HepG2 (cell line): Measurements from ENCODE around the gene KCND3. TPM values are rescaled to one million over a fixed set of nuclear protein-coding genes. Genes with fewer than 3 reads are reported as not detected.

Source experiments
- ATAC-seq: fragments of 200-7000 bp; cut with Tn5 transposase; 3 replicates; pipeline ENCODE4 v1.9.1; 2020; ENCODE audit warnings: mild to moderate bottlenecking, moderate library complexity
- BruUV-seq: library from RNA; stranded (reverse); fragments of 400-500 nt; replicated peaks from 2 replicates; lab custom pipeline; 2021; lab: Mats Ljungman, UMichigan
- CTCF ChIA-PET: fragments of 300-600 bp; formaldehyde crosslinking; extraction: SDS; loops from one replicate; lab custom pipeline; 2021; ENCODE audit warnings: low total read pairs, inconsistent platforms, low intra/inter-chr PET ratio; lab: Yijun Ruan, JAX
- POLR2A ChIA-PET: fragments of 350-600 bp; sonication (Branson Sonifier 250); formaldehyde crosslinking; loops from one replicate; lab custom pipeline; 2020; ENCODE audit warnings: antibody characterized with exemption, inconsistent platforms; lab: Yijun Ruan, JAX
- DNase-seq: peaks from one replicate; pipeline ENCODE4 v3.0.0-alpha.2; 2015; ENCODE audit warnings: low spot score
- FAIRE-seq: peaks from 3 replicates; lab custom pipeline; 2011; peaks lifted over from hg19 to GRCh38; lab: Jason Lieb, UNC
- H2AFZ ChIP-seq: one replicate; pipeline ENCODE4 v1.6.1; 2011; ENCODE audit warnings: low read length, inconsistent platforms
- H3K27ac ChIP-seq: fragments of 300-600 bp; 3 replicates; pipeline ENCODE4 v1.8.0; 2011; ENCODE audit warnings: mixed run types, mild to moderate bottlenecking, mixed read lengths, low read length, inconsistent platforms; ENCODE audit not compliant: insufficient read depth; ENCODE audit errors: extremely low read length
- H3K27me3 ChIP-seq, 2 experiments: fragments of 200-600 bp in 1 of 2; 2 replicates in 1 of 2; 3 replicates in 1 of 2; pipeline versions ENCODE4 v1.6.0 to v1.8.0; 2011; ENCODE audit warnings: low read length in 2 of 2, mild to moderate bottlenecking in 2 of 2, moderate library complexity in 2 of 2, inconsistent platforms in 1 of 2; ENCODE audit not compliant: insufficient read depth in 2 of 2, control insufficient read depth in 1 of 2
- H3K36me3 ChIP-seq, 2 experiments: fragments of 200-600 bp in 1 of 2; replicated peaks in 1 of 2; 2 replicates in 1 of 2; 3 replicates in 1 of 2; pipeline versions ENCODE4 v1.5.1 to v1.8.0; 2011; ENCODE audit warnings: low read length in 2 of 2, inconsistent platforms in 1 of 2; ENCODE audit not compliant: insufficient read depth in 2 of 2, control insufficient read depth in 1 of 2
- H3K4me1 ChIP-seq: 2 replicates; pipeline ENCODE4 v1.5.1; 2012; ENCODE audit warnings: low read length, inconsistent platforms; ENCODE audit not compliant: insufficient read depth
- H3K4me2 ChIP-seq: 2 replicates; pipeline ENCODE4 v1.6.0; 2011; ENCODE audit warnings: low read depth, low read length, inconsistent platforms
- H3K4me3 ChIP-seq, 3 experiments: fragments of 200-600 bp in 1 of 3; sonication (generic), shearing (Covaris generic) in 1 of 3; replicated peaks in 1 of 3; 2 replicates each; pipeline ENCODE4 v1.5.1; 2011 to 2016; ENCODE audit warnings: low read length in 3 of 3, inconsistent platforms in 2 of 3, low read depth in 2 of 3, mild to moderate bottlenecking in 2 of 3, control low read depth in 1 of 3, mixed read lengths in 1 of 3; ENCODE audit not compliant: insufficient read depth in 1 of 3
- H3K79me2 ChIP-seq: one replicate; pipeline ENCODE4 v1.6.1; 2011; ENCODE audit warnings: low read length, inconsistent platforms; ENCODE audit not compliant: insufficient read depth
- H3K9ac ChIP-seq: 2 replicates; pipeline ENCODE4 v1.6.0; 2011; ENCODE audit warnings: mild to moderate bottlenecking, low read depth, low read length, inconsistent platforms; ENCODE audit not compliant: insufficient read depth
- H3K9me3 ChIP-seq: 2 replicates; pipeline ENCODE4 v1.5.1; 2012; ENCODE audit warnings: mild to moderate bottlenecking, low read length
- H4K20me1 ChIP-seq: 2 replicates; pipeline ENCODE4 v1.6.0; 2011; ENCODE audit warnings: inconsistent platforms, mild to moderate bottlenecking, low read length, moderate library complexity; ENCODE audit not compliant: insufficient read depth
- ATF1 ChIP-seq: IDR thresholded peaks from 2 replicates; pipeline ENCODE4 v1.6.1; 2016; ENCODE audit warnings: mild to moderate bottlenecking, control low read depth
- ZNF253 ChIP-seq: sonication (generic); formaldehyde crosslinking; IDR thresholded peaks from 2 replicates; pipeline ENCODE4 v1.8.0; 2022; ENCODE audit warnings: mild to moderate bottlenecking, missing genetic modification reagents, borderline replicate concordance
- ZNF496 ChIP-seq: sonication (generic); formaldehyde crosslinking; IDR thresholded peaks from 2 replicates; pipeline ENCODE4 v1.8.1; 2023; ENCODE audit warnings: mild to moderate bottlenecking, moderate library complexity, missing genetic modification reagents; ENCODE audit not compliant: insufficient replicate concordance
- WGBS: methylation state at CpG from one replicate; pipeline ENCODE4 v1.1.6; 2017; ENCODE audit warnings: low lambda C conversion rate; 5-methylcytosine and 5-hydroxymethylcytosine counted together
- in situ Hi-C: cut with HindIII; loops from 2 replicates; pipeline ENCODE4 v1.10.0; 2017; ENCODE audit warnings: low pct_unique_long_range_greater_than_20kb; ENCODE audit not compliant: extremely low pct_ligation_motif_present
- intact Hi-C: fragments of 100-400 bp; cut with micrococcal nuclease; formaldehyde crosslinking; loops from one replicate; pipeline ENCODE4 v1.10.0; 2022; ENCODE audit not compliant: unreplicated experiment
- polyA plus RNA-seq, 8 experiments: library from polyadenylated mRNA; depleted of rRNA in 3 of 8; stranded (reverse) in 7 of 8; unstranded in 1 of 8; fragments of >200 nt; fragmentation: Illumina TruSeq in 4 of 8; extraction: Trizol in 4 of 8; gene quantifications; 2 replicates each; pipeline versions ENCODE4 v1.2.1 to v1.2.3, GENCODE V29; 2011 to 2016; ENCODE audit warnings: low read depth in 4 of 8, missing spikeins in 1 of 8, mixed read lengths in 1 of 8; ENCODE audit not compliant: insufficient read depth in 1 of 8
- total RNA-seq, 5 experiments: library from RNA; depleted of rRNA; stranded (reverse); fragments of >200 nt; fragmentation: Illumina TruSeq; extraction: Trizol; gene quantifications; 2 replicates each; pipeline ENCODE4 v1.2.3, GENCODE V29; 2016; ENCODE audit warnings: low read depth in 1 of 5
- TF ChIP-seq, protein P1 (sequence below): sonication (generic); formaldehyde crosslinking; IDR thresholded peaks from 2 replicates; pipeline ENCODE4 v1.9.0; 2021; ENCODE audit warnings: missing genetic modification reagents, borderline replicate concordance

Gene KCND3
- total and polyA plus RNA-seq, 2 of the 13 experiments (the other 11 are each of a cell fraction or from before 2014, with no cell fraction given), result 0.04 TPM; not detected in 1

DNA sequence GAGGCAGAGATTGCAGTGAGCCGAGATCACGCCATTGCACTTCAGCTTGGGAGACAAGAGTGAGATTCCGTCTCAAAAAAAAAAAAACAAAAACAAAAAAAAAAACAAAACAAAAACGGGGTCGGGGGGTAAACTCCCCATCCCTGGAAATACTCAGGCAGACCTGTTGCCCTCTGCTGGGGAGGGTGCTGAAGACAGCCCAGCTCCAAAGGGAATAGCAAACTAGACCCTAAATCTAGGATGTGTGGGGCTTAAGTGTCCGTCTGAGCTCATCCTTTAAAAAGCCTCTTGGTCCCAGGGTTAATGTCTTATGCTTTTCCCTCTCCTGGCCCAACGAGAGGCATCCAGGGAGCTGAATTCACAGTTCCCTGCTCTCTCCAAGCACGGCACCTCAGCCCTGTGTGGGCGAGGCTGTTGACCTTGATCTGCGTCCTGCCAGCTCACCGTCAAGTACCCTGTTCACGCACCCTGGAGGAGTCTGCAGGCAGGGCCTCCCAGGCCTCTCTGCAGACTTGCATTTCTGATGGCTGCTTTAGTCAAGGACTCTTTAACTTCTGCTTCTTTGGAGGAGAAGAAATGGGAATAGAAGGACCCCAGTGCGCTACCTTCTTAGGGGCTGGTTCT lies 22.3 kb downstream of the KCND3 start:
- 48% methylated on average over 10 of the region's 13 CpGs for WGBS

More for the DNA sequence above, 22.3 kb downstream of the KCND3 start:
- Histone ChIP-seq H3K27ac (no peak overlapping the region), H4K20me1 (no peaks in the 10 kb centered on the region), H3K9ac (no peak overlapping the region), H3K27me3 (no peaks in the 10 kb centered on the region; a peak in 1 of 5 replicates), H3K36me3 (no peaks in the 10 kb centered on the region), H3K4me3 (no peak overlapping the region), H3K79me2 (no peaks in the 10 kb centered on the region), H2AFZ (no peak overlapping the region), H3K4me1 (no peaks in the 10 kb centered on the region), H3K9me3 (no peaks in the 10 kb centered on the region), H3K4me2 (no peak overlapping the region)
- FAIRE-seq (no peak), DNase-seq (no peak), ATAC-seq (peak; percentile 58)
- intact Hi-C loops, result no loop called here
- TF ChIP-seq, protein P1, sequence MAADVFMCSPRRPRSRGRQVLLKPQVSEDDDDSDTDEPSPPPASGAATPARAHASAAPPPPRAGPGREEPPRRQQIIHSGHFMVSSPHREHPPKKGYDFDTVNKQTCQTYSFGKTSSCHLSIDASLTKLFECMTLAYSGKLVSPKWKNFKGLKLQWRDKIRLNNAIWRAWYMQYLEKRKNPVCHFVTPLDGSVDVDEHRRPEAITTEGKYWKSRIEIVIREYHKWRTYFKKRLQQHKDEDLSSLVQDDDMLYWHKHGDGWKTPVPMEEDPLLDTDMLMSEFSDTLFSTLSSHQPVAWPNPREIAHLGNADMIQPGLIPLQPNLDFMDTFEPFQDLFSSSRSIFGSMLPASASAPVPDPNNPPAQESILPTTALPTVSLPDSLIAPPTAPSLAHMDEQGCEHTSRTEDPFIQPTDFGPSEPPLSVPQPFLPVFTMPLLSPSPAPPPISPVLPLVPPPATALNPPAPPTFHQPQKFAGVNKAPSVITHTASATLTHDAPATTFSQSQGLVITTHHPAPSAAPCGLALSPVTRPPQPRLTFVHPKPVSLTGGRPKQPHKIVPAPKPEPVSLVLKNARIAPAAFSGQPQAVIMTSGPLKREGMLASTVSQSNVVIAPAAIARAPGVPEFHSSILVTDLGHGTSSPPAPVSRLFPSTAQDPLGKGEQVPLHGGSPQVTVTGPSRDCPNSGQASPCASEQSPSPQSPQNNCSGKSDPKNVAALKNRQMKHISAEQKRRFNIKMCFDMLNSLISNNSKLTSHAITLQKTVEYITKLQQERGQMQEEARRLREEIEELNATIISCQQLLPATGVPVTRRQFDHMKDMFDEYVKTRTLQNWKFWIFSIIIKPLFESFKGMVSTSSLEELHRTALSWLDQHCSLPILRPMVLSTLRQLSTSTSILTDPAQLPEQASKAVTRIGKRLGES (CRISPR knock-in tag), result no peak
- no peak for TF ChIP-seq ZNF496 (CRISPR knock-in tag)
- no peak for TF ChIP-seq ZNF253 (CRISPR knock-in tag)
- TF ChIP-seq ATF1 (CRISPR knock-in tag), result no peak
- in situ Hi-C loops, result no loop called here
- BruUV-seq, result no TSS peak
- CTCF ChIA-PET, result no interaction called here
- POLR2A ChIA-PET, result no interaction called here
